A673 (cell line): ENCODE results near the gene HAP1. TPM values are rescaled to one million over a fixed set of nuclear protein-coding genes. Genes with fewer than 3 reads are reported as not detected.
A peak's percentile ranks its signal among the peaks of the same experiment; 100 is the strongest.

ENCODE experiments used
- BruUV-seq: library from RNA; stranded (reverse); fragments of 400-500 nt; replicated peaks from 2 replicates; lab custom pipeline; 2021; lab: Mats Ljungman, UMichigan
- CTCF ChIA-PET: fragments of 300-600 bp; sonication (Branson Sonifier 250); formaldehyde crosslinking; loops from one replicate; lab custom pipeline; 2022; ENCODE audit warnings: antibody characterized with exemption; lab: Charles Lee
- POLR2A ChIA-PET: fragments of 300-600 bp; sonication (Branson Sonifier 250); formaldehyde crosslinking; loops from one replicate; lab custom pipeline; 2022; ENCODE audit warnings: antibody characterized with exemption; ENCODE audit not compliant: low non-redundant PET; lab: Charles Lee
- DNase-seq: peaks from one replicate; pipeline ENCODE4 v3.0.0-alpha.2; 2015; ENCODE audit warnings: low spot score
- H3K27ac ChIP-seq: fragments of 200-600 bp; sonication (generic); 2 replicates; pipeline ENCODE4 v1.5.1; 2016; ENCODE audit warnings: mixed run types, low read depth, mild to moderate bottlenecking, mixed read lengths, antibody characterized with exemption, low read length; ENCODE audit not compliant: poor library complexity, severe bottlenecking
- H3K27me3 ChIP-seq: fragments of 200-600 bp; sonication (generic); replicated peaks from 2 replicates; pipeline ENCODE4 v1.6.1; 2017; ENCODE audit warnings: mixed run types, low read depth, mild to moderate bottlenecking, mixed read lengths, antibody characterized with exemption, low read length; ENCODE audit not compliant: insufficient read depth, poor library complexity
- H3K36me3 ChIP-seq: fragments of 200-600 bp; sonication (generic); 2 replicates; pipeline ENCODE4 v1.6.1; 2016; ENCODE audit warnings: mixed run types, mild to moderate bottlenecking, mixed read lengths, antibody characterized with exemption, low read length; ENCODE audit not compliant: insufficient read depth, poor library complexity, severe bottlenecking
- H3K4me1 ChIP-seq: fragments of 200-600 bp; sonication (generic); 2 replicates; pipeline ENCODE4 v1.6.1; 2017; ENCODE audit warnings: mixed run types, mild to moderate bottlenecking, mixed read lengths, antibody characterized with exemption, low read length; ENCODE audit not compliant: insufficient read depth, poor library complexity, severe bottlenecking
- H3K4me3 ChIP-seq: fragments of 200-600 bp; sonication (generic); 2 replicates; pipeline ENCODE4 v1.5.1; 2016; ENCODE audit warnings: low read depth, mixed run types, mild to moderate bottlenecking, mixed read lengths, low read length; ENCODE audit not compliant: poor library complexity, severe bottlenecking
- H3K9me3 ChIP-seq: fragments of 200-600 bp; sonication (generic); 2 replicates; pipeline ENCODE4 v1.6.1; 2016; ENCODE audit warnings: mixed run types, low read depth, mild to moderate bottlenecking, mixed read lengths, antibody characterized with exemption, low read length; ENCODE audit not compliant: poor library complexity, severe bottlenecking
- CTCF ChIP-seq: fragments of 300-800, 200-600 bp; sonication (generic); conservative IDR thresholded peaks from 2 replicates; pipeline ENCODE4 v1.5.1; 2017; ENCODE audit warnings: low read depth, mild to moderate bottlenecking, antibody characterized with exemption, low read length, moderate library complexity, mixed read lengths
- EZH2 ChIP-seq: fragments of 200-600 bp; sonication (generic); IDR thresholded peaks from 2 replicates; pipeline ENCODE4 v1.6.1; 2017; ENCODE audit warnings: borderline replicate concordance, low read depth, mild to moderate bottlenecking, mixed read lengths, antibody characterized with exemption, low read length; ENCODE audit not compliant: poor library complexity, severe bottlenecking
- intact Hi-C: fragments of 100-400 bp; cut with micrococcal nuclease; formaldehyde crosslinking; loops from one replicate; pipeline ENCODE4 v1.10.0; 2022; ENCODE audit not compliant: unreplicated experiment
- total RNA-seq: library from RNA; stranded (reverse); gene quantifications from 2 replicates; pipeline ENCODE4 v1.2.3, GENCODE V29; 2021

The HAP1 gene
- total RNA-seq, 1 experiment from 2014 or later: 1.4 TPM

GRCh38 chr17:41711669-41712400, 22.6 kb downstream of the HAP1 start, which contains the start of gene GAST:
Gene GAST, plus strand, starts transcription at chr17:41712331. Its CDS starts 3,106 bp downstream, at chr17:41715437.
- H3K4me1 ChIP-seq: no peaks in the 10 kb centered on the region
- no peak for TF ChIP-seq CTCF
- TF ChIP-seq EZH2: no peak
- BruUV-seq: no TSS peak
- H3K27me3 ChIP-seq: no peaks in the 10 kb centered on the region
- intact Hi-C loops: no loop called here
- ChIA-PET CTCF (no interaction called here), POLR2A (no interaction called here)
- H3K36me3 ChIP-seq: no peaks in the 10 kb centered on the region
- DNase-seq: no peak
- no peaks in the 10 kb centered on the region for H3K9me3 ChIP-seq
- no peak within 1 kb of the TSS for H3K27ac ChIP-seq
- no peak within 1 kb of the TSS for H3K4me3 ChIP-seq

- CTCF ChIA-PET: interaction anchor here (0.6 kb wide), 1 partner anchor 1173 kb away, joined by 13 read pairs; no protein-coding TSS in a partner anchor
- no peaks in the 10 kb centered on the region for H3K36me3 ChIP-seq
- no peak overlapping the region for H3K27ac ChIP-seq
- no peak overlapping the region for H3K4me3 ChIP-seq
- DNase-seq: peak; percentile 34
- no peak for TF ChIP-seq EZH2
- no peak for TF ChIP-seq CTCF
- H3K4me1 ChIP-seq: no peaks in the 10 kb centered on the region
- H3K27me3 ChIP-seq: no peaks in the 10 kb centered on the region
- POLR2A ChIA-PET: no interaction called here
- no peaks in the 10 kb centered on the region for H3K9me3 ChIP-seq
- intact Hi-C loops: no loop called here
- BruUV-seq: no TSS peak
Measured at GRCh38 chr17:41710472-41711090, 23.9 kb downstream of the HAP1 start.

- POLR2A ChIA-PET: no interaction called here
Measured at GRCh38 chr17:41707803-41708669, 26.4 kb downstream of the HAP1 start.

More at GRCh38 chr17:41707803-41708669, 26.4 kb downstream of the HAP1 start:
- BruUV-seq: no TSS peak
- H3K27ac ChIP-seq: no peak overlapping the region
- CTCF ChIA-PET: no interaction called here
- no peaks in the 10 kb centered on the region for H3K36me3 ChIP-seq
- TF ChIP-seq CTCF (no peak), EZH2 (no peak)
- no peaks in the 10 kb centered on the region for H3K4me1 ChIP-seq
- no peak overlapping the region for H3K4me3 ChIP-seq
- H3K27me3 ChIP-seq: no peaks in the 10 kb centered on the region
- no peak for DNase-seq
- no peaks in the 10 kb centered on the region for H3K9me3 ChIP-seq
- intact Hi-C loops: no loop called here
